Fibroblast of peridontal ligament (primary cell): ENCODE data around the gene KLKB1.

Experiments
- DNase-seq: peaks from one replicate; pipeline ENCODE4 v3.0.0-alpha.2; 2010; ENCODE audit errors: extremely low read depth

Gene KLKB1

DNA sequence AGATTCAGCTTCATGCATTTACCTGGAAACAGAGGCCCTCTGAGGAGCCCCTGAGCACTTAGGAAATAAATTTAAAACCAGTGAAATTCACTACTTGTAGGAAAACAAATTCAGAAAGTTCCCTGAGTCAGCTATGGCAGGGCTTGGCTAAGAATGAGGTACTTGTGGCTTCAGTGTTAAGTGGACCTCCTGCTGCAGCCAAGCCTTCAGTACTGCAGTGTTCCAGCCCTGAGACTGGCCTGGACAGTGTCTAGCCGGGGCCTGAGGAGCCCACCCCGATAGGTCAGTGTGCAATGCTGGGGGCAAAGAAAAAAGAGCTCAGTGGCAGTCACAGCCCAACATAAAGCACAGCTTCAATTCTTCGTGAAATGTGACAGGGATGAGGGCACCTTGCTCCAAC, 80.6 kb downstream of the KLKB1 start:
- no peak for DNase-seq
